Nephron (organoid): Measurements from ENCODE around the gene TPGS1.

Experiments used
- H3K27ac Mint-ChIP-seq, 3 experiments: 2 replicates each; pipeline ENCODE4 v1.8.0; 2020; ENCODE audit warnings: mixed read lengths in 3 of 3, mild to moderate bottlenecking in 2 of 3, moderate library complexity in 1 of 3
- H3K27me3 Mint-ChIP-seq: 2 replicates; pipeline ENCODE4 v1.8.0; 2021; ENCODE audit warnings: low read depth, mild to moderate bottlenecking, moderate library complexity, mixed read lengths
- H3K36me3 Mint-ChIP-seq: 2 replicates; pipeline ENCODE4 v1.8.0; 2020; ENCODE audit warnings: low read depth, mixed read lengths
- H3K4me1 Mint-ChIP-seq: 2 replicates; pipeline ENCODE4 v1.8.0; 2020; ENCODE audit warnings: mixed read lengths
- H3K4me3 Mint-ChIP-seq, 3 experiments: 2 replicates each; pipeline ENCODE4 v1.8.0; 2020; ENCODE audit warnings: mild to moderate bottlenecking in 3 of 3, mixed read lengths in 3 of 3, moderate library complexity in 2 of 3
- H3K9me3 Mint-ChIP-seq: 2 replicates; pipeline ENCODE4 v1.8.0; 2020; ENCODE audit warnings: mixed read lengths
- CTCF ChIP-seq, 3 experiments: fragments of 200-600 bp; sonication (generic); IDR thresholded peaks; one replicate each; pipeline ENCODE4 v1.5.0; 2021; ENCODE audit warnings: antibody characterized with exemption in 3 of 3; ENCODE audit not compliant: unreplicated experiment in 3 of 3

TPGS1 gene

GRCh38 chr19:555474-555808, 48.1 kb downstream of the TPGS1 start:
- H3K36me3 Mint-ChIP-seq: no peaks in the 10 kb centered on the region

GRCh38 chr19:556611-557382, 49.5 kb downstream of the TPGS1 start:
- no peaks in the 10 kb centered on the region for H3K4me1 Mint-ChIP-seq
- peaks cover 2% of the 10 kb centered on the region for H3K9me3 Mint-ChIP-seq
- H3K27ac Mint-ChIP-seq: no peak overlapping the region
- H3K27me3 Mint-ChIP-seq: peaks cover 5% of the 10 kb centered on the region
- no peak overlapping the region for H3K4me3 Mint-ChIP-seq
- TF ChIP-seq CTCF (IDR thresholded peaks at IDR 0.05; ENCODE audit: unreplicated experiment in 3 of 3): no peak
- no peaks in the 10 kb centered on the region for H3K36me3 Mint-ChIP-seq

More at GRCh38 chr19:555474-555808, 48.1 kb downstream of the TPGS1 start:
- Mint-ChIP-seq H3K4me1 (no peaks in the 10 kb centered on the region), H3K4me3 (no peak overlapping the region), H3K27me3 (peaks cover 9% of the 10 kb centered on the region), H3K9me3 (peaks cover 2% of the 10 kb centered on the region), H3K27ac (no peak overlapping the region)
- no peak for TF ChIP-seq CTCF (IDR thresholded peaks at IDR 0.05; ENCODE audit: unreplicated experiment in 3 of 3)

GRCh38 chr19:558770-559439, 51.6 kb downstream of the TPGS1 start:
- Mint-ChIP-seq H3K36me3 (peaks cover 9% of the 10 kb centered on the region), H3K9me3 (peaks cover 9% of the 10 kb centered on the region), H3K27me3 (no peaks in the 10 kb centered on the region), H3K27ac (no peak overlapping the region), H3K4me3 (no peak overlapping the region), H3K4me1 (no peaks in the 10 kb centered on the region)
- TF ChIP-seq CTCF (IDR thresholded peaks at IDR 0.05; ENCODE audit: unreplicated experiment in 3 of 3): no peak

GRCh38 chr19:560121-560520, 52.8 kb downstream of the TPGS1 start:
- Mint-ChIP-seq H3K4me1 (no peaks in the 10 kb centered on the region), H3K4me3 (no peak overlapping the region), H3K36me3 (peaks cover 9% of the 10 kb centered on the region), H3K27me3 (no peaks in the 10 kb centered on the region), H3K9me3 (peaks cover 9% of the 10 kb centered on the region), H3K27ac (no peak overlapping the region)
- no peak for TF ChIP-seq CTCF (IDR thresholded peaks at IDR 0.05; ENCODE audit: unreplicated experiment in 3 of 3)

GRCh38 chr19:566403-566802, 59.1 kb downstream of the TPGS1 start:
- Mint-ChIP-seq H3K27me3 (peaks cover 6% of the 10 kb centered on the region), H3K9me3 (peaks cover 11% of the 10 kb centered on the region), H3K4me3 (peak overlapping the region; percentile 17 to 61 (median 60)), H3K4me1 (peaks cover 6% of the 10 kb centered on the region), H3K36me3 (peaks cover 17% of the 10 kb centered on the region), H3K27ac (peak overlapping the region; percentile 68 to 91 (median 68))
- TF ChIP-seq CTCF (IDR thresholded peaks at IDR 0.05; ENCODE audit: unreplicated experiment in 3 of 3): no peak
